ENCODE results near the gene TPD52L1. TPM values are rescaled to one million over a fixed set of nuclear protein-coding genes. Genes with fewer than 3 reads are reported as not detected.

Gene TPD52L1
- total and polyA plus RNA-seq, 2 donors (not counting 3 experiments of a cell fraction or from before 2014, with no cell fraction given): 0.29 to 0.37 TPM

DNA sequence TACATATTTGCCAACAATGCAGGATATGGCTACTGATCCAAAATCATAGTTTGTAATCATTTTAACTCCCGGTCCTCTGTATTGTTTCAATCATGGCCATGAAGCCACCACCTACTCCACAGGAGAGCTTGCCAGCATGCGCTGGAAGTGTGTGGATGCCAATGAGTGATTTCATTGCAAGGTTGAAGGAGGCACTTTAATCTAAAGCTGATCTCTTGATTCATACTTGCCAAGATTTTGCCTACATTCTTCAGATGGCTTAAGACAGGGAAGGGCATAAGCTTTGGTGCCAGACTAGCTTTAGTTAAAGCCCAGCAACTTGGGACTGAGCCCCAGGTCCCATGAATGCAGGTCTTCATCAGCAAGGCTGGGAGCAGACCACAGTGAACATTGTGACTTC lies 58.8 kb downstream of the TPD52L1 start:
- H3K9ac ChIP-seq (replicated peaks; ENCODE audit: extremely low read depth, insufficient read depth, low read length): no peak overlapping the region
- ChIA-PET POLR2A (no interaction called here), CTCF (interaction anchor here (1.0 to 3.3 kb wide), 4 partner anchors 12 to 59 kb away, joined by 3 to 13 read pairs (median 4); partner anchors contain the start of gene TPD52L1)
- no peak overlapping the region for H3K4me3 ChIP-seq (replicated peaks in 1 of 3; ENCODE audit: insufficient read depth in 1 of 3, low read depth in 1 of 3, low read length in 3 of 3)
- H3K9me1 ChIP-seq (replicated peaks; ENCODE audit: control insufficient read depth, extremely low read depth, insufficient read depth, low read length): no peaks in the 10 kb centered on the region
- H4K20me1 ChIP-seq (replicated peaks; ENCODE audit: control insufficient read depth, extremely low read depth, insufficient read depth, low read length): no peaks in the 10 kb centered on the region
- no peaks in the 10 kb centered on the region for H3K4me1 ChIP-seq (ENCODE audit: control insufficient read depth, extremely low read depth, insufficient read depth, low read length)
- no peaks in the 10 kb centered on the region for H3K9me3 ChIP-seq (replicated peaks; ENCODE audit: control insufficient read depth, insufficient read depth, low read length)
- dilution Hi-C loops (cut with MboI; ENCODE audit: extremely low pct_ligation_motif_present, low sequenced_read_pairs) (no loop called here), intact Hi-C loops (cut with micrococcal nuclease) (loop anchor here (5.0 kb wide), 1 partner anchor 85 kb away; no protein-coding TSS in a partner anchor)
- no peaks in the 10 kb centered on the region for H3K79me2 ChIP-seq (ENCODE audit: control insufficient read depth, insufficient read depth, low read length)
- no peak overlapping the region for H2AFZ ChIP-seq (ENCODE audit: low read depth, low read length)
- H3K27me3 ChIP-seq (ENCODE audit: control insufficient read depth in 2 of 2, insufficient read depth in 2 of 2, low read length in 2 of 2): no peaks in the 10 kb centered on the region
- FAIRE-seq: no peak
- no peak overlapping the region for H3K27ac ChIP-seq (ENCODE audit: insufficient read depth, low read depth, low read length)
- no peaks in the 10 kb centered on the region for H3K36me3 ChIP-seq (ENCODE audit: control insufficient read depth in 2 of 2, extremely low read depth in 1 of 2, insufficient read depth in 2 of 2, low read length in 2 of 2)
- no peak for DNase-seq (ENCODE audit: low read depth, low spot score)
- no peak for TF ChIP-seq FOS (IDR thresholded peaks at IDR 0.05; ENCODE audit: borderline replicate concordance, insufficient read depth, low read length)
- TF ChIP-seq, protein P1, sequence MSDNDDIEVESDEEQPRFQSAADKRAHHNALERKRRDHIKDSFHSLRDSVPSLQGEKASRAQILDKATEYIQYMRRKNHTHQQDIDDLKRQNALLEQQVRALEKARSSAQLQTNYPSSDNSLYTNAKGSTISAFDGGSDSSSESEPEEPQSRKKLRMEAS (IDR thresholded peaks at IDR 0.05; ENCODE audit: insufficient read depth, insufficient read length): no peak
- TF ChIP-seq GATA2 (IDR thresholded peaks at IDR 0.05; ENCODE audit: insufficient read depth, insufficient read length, low read depth, low read length): no peak
- no peak for TF ChIP-seq POLR2A (IDR thresholded peaks at IDR 0.05; ENCODE audit: low read depth, low read length)
- no peak for TF ChIP-seq JUN (IDR thresholded peaks at IDR 0.05; ENCODE audit: borderline replicate concordance, insufficient read depth, insufficient read length, low read depth)
- no peak overlapping the region for H3K4me2 ChIP-seq (ENCODE audit: insufficient read depth, low read length)
- BruUV-seq (replicated peaks): no TSS peak

DNA sequence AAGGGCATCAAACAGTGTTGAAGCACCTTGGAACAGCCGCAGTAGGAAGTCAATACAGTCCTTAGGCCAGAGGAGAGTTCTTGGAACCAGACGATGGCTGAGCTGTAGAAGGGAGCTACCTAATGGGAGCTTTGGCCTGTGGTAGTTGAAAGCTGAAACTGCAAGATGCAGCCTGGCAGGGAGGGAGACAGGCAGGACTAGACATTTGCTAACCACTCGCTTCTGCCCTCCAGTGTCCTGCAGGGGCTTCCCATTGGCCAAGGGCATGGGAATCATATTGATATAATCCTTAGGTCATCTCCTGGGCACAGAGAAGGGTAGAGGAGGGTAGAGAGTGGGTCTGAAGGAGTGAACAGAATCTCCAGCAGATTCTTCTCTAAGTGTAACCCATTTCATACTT lies 60.4 kb downstream of the TPD52L1 start:
- Histone ChIP-seq H4K20me1 (replicated peaks; ENCODE audit: control insufficient read depth, extremely low read depth, insufficient read depth, low read length) (no peaks in the 10 kb centered on the region), H3K9me3 (replicated peaks; ENCODE audit: control insufficient read depth, insufficient read depth, low read length) (no peaks in the 10 kb centered on the region), H3K4me3 (replicated peaks in 1 of 3; ENCODE audit: insufficient read depth in 1 of 3, low read depth in 1 of 3, low read length in 3 of 3) (no peak overlapping the region), H3K9ac (replicated peaks; ENCODE audit: extremely low read depth, insufficient read depth, low read length) (no peak overlapping the region), H3K36me3 (ENCODE audit: control insufficient read depth in 2 of 2, extremely low read depth in 1 of 2, insufficient read depth in 2 of 2, low read length in 2 of 2) (no peaks in the 10 kb centered on the region), H3K27me3 (ENCODE audit: control insufficient read depth in 2 of 2, insufficient read depth in 2 of 2, low read length in 2 of 2) (no peaks in the 10 kb centered on the region), H2AFZ (ENCODE audit: low read depth, low read length) (no peak overlapping the region), H3K27ac (ENCODE audit: insufficient read depth, low read depth, low read length) (no peak overlapping the region), H3K79me2 (ENCODE audit: control insufficient read depth, insufficient read depth, low read length) (no peaks in the 10 kb centered on the region), H3K4me2 (ENCODE audit: insufficient read depth, low read length) (no peak overlapping the region), H3K9me1 (replicated peaks; ENCODE audit: control insufficient read depth, extremely low read depth, insufficient read depth, low read length) (no peaks in the 10 kb centered on the region), H3K4me1 (ENCODE audit: control insufficient read depth, extremely low read depth, insufficient read depth, low read length) (no peaks in the 10 kb centered on the region)
- ChIA-PET POLR2A (no interaction called here), CTCF (interaction anchor here (3.3 kb wide), 1 partner anchor 21 kb away, joined by 13 read pairs; no protein-coding TSS in a partner anchor)
- dilution Hi-C loops (cut with MboI; ENCODE audit: extremely low pct_ligation_motif_present, low sequenced_read_pairs): no loop called here
- intact Hi-C loops (cut with micrococcal nuclease): loop anchor here (5.0 kb wide), 1 partner anchor 83 kb away; no protein-coding TSS in a partner anchor
- DNase-seq (ENCODE audit: low read depth, low spot score): no peak
- FAIRE-seq: no peak
- no peak for TF ChIP-seq GATA2 (IDR thresholded peaks at IDR 0.05; ENCODE audit: insufficient read depth, insufficient read length, low read depth, low read length)
- TF ChIP-seq JUN (IDR thresholded peaks at IDR 0.05; ENCODE audit: borderline replicate concordance, insufficient read depth, insufficient read length, low read depth): no peak
- TF ChIP-seq, protein P1 (IDR thresholded peaks at IDR 0.05; ENCODE audit: insufficient read depth, insufficient read length): no peak
- no peak for TF ChIP-seq MYC (IDR thresholded peaks at IDR 0.05; ENCODE audit: low read depth, low read length)
- TF ChIP-seq FOS (IDR thresholded peaks at IDR 0.05; ENCODE audit: borderline replicate concordance, insufficient read depth, low read length): no peak
- TF ChIP-seq POLR2A (IDR thresholded peaks at IDR 0.05; ENCODE audit: low read depth, low read length): no peak
- TF ChIP-seq EZH2 (IDR thresholded peaks at IDR 0.05; ENCODE audit: borderline replicate concordance, low read depth, low read length, severe bottlenecking): no peak
- TF ChIP-seq POLR2AphosphoS5 (IDR thresholded peaks at IDR 0.05; ENCODE audit: insufficient read depth, low read depth, low read length): no peak
- TF ChIP-seq, protein P2, sequence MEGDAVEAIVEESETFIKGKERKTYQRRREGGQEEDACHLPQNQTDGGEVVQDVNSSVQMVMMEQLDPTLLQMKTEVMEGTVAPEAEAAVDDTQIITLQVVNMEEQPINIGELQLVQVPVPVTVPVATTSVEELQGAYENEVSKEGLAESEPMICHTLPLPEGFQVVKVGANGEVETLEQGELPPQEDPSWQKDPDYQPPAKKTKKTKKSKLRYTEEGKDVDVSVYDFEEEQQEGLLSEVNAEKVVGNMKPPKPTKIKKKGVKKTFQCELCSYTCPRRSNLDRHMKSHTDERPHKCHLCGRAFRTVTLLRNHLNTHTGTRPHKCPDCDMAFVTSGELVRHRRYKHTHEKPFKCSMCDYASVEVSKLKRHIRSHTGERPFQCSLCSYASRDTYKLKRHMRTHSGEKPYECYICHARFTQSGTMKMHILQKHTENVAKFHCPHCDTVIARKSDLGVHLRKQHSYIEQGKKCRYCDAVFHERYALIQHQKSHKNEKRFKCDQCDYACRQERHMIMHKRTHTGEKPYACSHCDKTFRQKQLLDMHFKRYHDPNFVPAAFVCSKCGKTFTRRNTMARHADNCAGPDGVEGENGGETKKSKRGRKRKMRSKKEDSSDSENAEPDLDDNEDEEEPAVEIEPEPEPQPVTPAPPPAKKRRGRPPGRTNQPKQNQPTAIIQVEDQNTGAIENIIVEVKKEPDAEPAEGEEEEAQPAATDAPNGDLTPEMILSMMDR (IDR thresholded peaks at IDR 0.05; ENCODE audit: extremely low read depth in 1 of 2, insufficient read depth in 1 of 2, low read depth in 1 of 2, low read length in 2 of 2): no peak
- no TSS peak for BruUV-seq (replicated peaks)

Data from endothelial cell of umbilical vein (primary cell).